CD4-positive, alpha-beta memory T cell (primary cell): Measurements from ENCODE around the gene HEPHL1. TPM values are rescaled to one million over a fixed set of nuclear protein-coding genes. Genes with fewer than 3 reads are reported as not detected.
A peak's percentile ranks its signal among the peaks of the same experiment; 100 is the strongest.
"Not testable (repeated sequence)": the region's sequence is repeated elsewhere in the genome, so short reads cannot be mapped to it uniquely, and the experiment has no call there.

Experiments used
- CTCF ChIA-PET: fragments of 350-600 bp; sonication (Branson Sonifier 250); formaldehyde crosslinking; loops from one replicate; lab custom pipeline; 2021; ENCODE audit warnings: inconsistent platforms; ENCODE audit not compliant: partially characterized antibody; lab: Charles Lee
- POLR2A ChIA-PET: fragments of 350-600 bp; sonication (Branson Sonifier 250); formaldehyde crosslinking; loops from one replicate; lab custom pipeline; 2021; ENCODE audit not compliant: partially characterized antibody; lab: Charles Lee
- DNase-seq, 5 donors: peaks; one replicate each; pipeline versions ENCODE4 v3.0.0 to v3.0.0-alpha.2; 2020 to 2022; ENCODE audit warnings: mixed read lengths in 1 of 5
- H3K27ac ChIP-seq: one replicate; pipeline ENCODE4 v1.7.0; 2013; ENCODE audit warnings: low read depth, low read length
- H3K27me3 ChIP-seq: 2 replicates; pipeline ENCODE4 v1.7.0; 2013; ENCODE audit warnings: mild to moderate bottlenecking, low read length, moderate library complexity; ENCODE audit not compliant: insufficient read depth
- H3K36me3 ChIP-seq: 2 replicates; pipeline ENCODE4 v1.7.0; 2013; ENCODE audit warnings: mild to moderate bottlenecking, low read length, moderate library complexity; ENCODE audit not compliant: insufficient read depth
- H3K4me1 ChIP-seq: 2 replicates; pipeline ENCODE4 v1.7.0; 2013; ENCODE audit warnings: mild to moderate bottlenecking, low read length, moderate library complexity; ENCODE audit not compliant: insufficient read depth
- H3K4me3 ChIP-seq, 2 donors: one replicate each; pipeline ENCODE4 v1.7.0; 2013; ENCODE audit warnings: low read length in 2 of 2, mild to moderate bottlenecking in 1 of 2
- H3K9me3 ChIP-seq, 2 donors: one replicate each; pipeline ENCODE4 v1.7.0; 2013; ENCODE audit warnings: low read length in 2 of 2, control low read depth in 1 of 2; ENCODE audit not compliant: control insufficient read depth in 1 of 2
- H3K27ac Mint-ChIP-seq, 7 donors: one replicate each; pipeline ENCODE4 v1.8.0; 2020 to 2021; ENCODE audit warnings: mixed read lengths in 7 of 7, mild to moderate bottlenecking in 6 of 7, inconsistent platforms in 3 of 7, moderate library complexity in 3 of 7
- H3K27me3 Mint-ChIP-seq, 2 donors: one replicate each; pipeline ENCODE4 v1.8.0; 2020 to 2021; ENCODE audit warnings: mixed read lengths in 2 of 2
- H3K36me3 Mint-ChIP-seq, 2 donors: one replicate each; pipeline ENCODE4 v1.8.0; 2020 to 2021; ENCODE audit warnings: mixed read lengths in 2 of 2, inconsistent platforms in 1 of 2, mild to moderate bottlenecking in 1 of 2
- H3K4me1 Mint-ChIP-seq, 4 donors: one replicate each; pipeline ENCODE4 v1.8.0; 2020 to 2021; ENCODE audit warnings: mixed read lengths in 4 of 4, mild to moderate bottlenecking in 1 of 4
- H3K4me3 Mint-ChIP-seq, 8 donors: one replicate each; pipeline ENCODE4 v1.8.0; 2020 to 2021; ENCODE audit warnings: mixed read lengths in 8 of 8, mild to moderate bottlenecking in 7 of 8, moderate library complexity in 6 of 8, inconsistent platforms in 3 of 8
- H3K9me3 Mint-ChIP-seq, 8 donors: one replicate each; pipeline ENCODE4 v1.8.0; 2020 to 2021; ENCODE audit warnings: mixed read lengths in 8 of 8, mild to moderate bottlenecking in 5 of 8, inconsistent platforms in 3 of 8, moderate library complexity in 1 of 8
- intact Hi-C: fragments of 100-400 bp; cut with micrococcal nuclease; formaldehyde crosslinking; loops from one replicate; pipeline ENCODE4 v1.15.1; 2023
- polyA plus RNA-seq, 2 donors: library from polyadenylated mRNA; unstranded; fragments of 300-500 nt; fragmentation: Illumina TruSeq; gene quantifications; one replicate each; pipeline ENCODE4 v1.2.3, GENCODE V29; 2021
- total RNA-seq, 2 experiments: library from RNA; stranded (reverse); gene quantifications; one replicate each; pipeline ENCODE4 v1.2.3, GENCODE V29; 2021

HEPHL1 gene
- total and polyA plus RNA-seq, 4 experiments from 2014 or later, result not detected

- ChIA-PET POLR2A (no interaction called here), CTCF (no interaction called here)
- H3K4me1 Mint-ChIP-seq, result peaks cover 31 to 48% (median 42%) of the 10 kb centered on the region in 4 donors
- no peak for DNase-seq
- no peaks in the 10 kb centered on the region for H3K9me3 ChIP-seq
- intact Hi-C loops, result no loop called here
- peaks cover 0 to 5% (median 0%) of the 10 kb centered on the region in 8 donors for H3K9me3 Mint-ChIP-seq
- no peak overlapping the region for H3K27ac ChIP-seq
- H3K36me3 ChIP-seq, result peaks cover 7% of the 10 kb centered on the region
- no peaks in the 10 kb centered on the region for H3K27me3 Mint-ChIP-seq
- peaks cover 24 to 32% of the 10 kb centered on the region in 2 donors for H3K36me3 Mint-ChIP-seq
- H3K4me1 ChIP-seq, result peaks cover 17% of the 10 kb centered on the region
- H3K4me3 ChIP-seq, result no peak overlapping the region
- H3K27ac Mint-ChIP-seq, result peak overlapping the region in 2 of 7 donors; percentile 15 to 35
- H3K4me3 Mint-ChIP-seq, result no peak overlapping the region
- no peaks in the 10 kb centered on the region for H3K27me3 ChIP-seq
Measured at GRCh38 chr11:94152678-94153065, 131.5 kb downstream of the HEPHL1 start.

GRCh38 chr11:94153320-94153719 is 132.2 kb downstream of the HEPHL1 start:
- Mint-ChIP-seq H3K4me3 (no peak overlapping the region), H3K9me3 (peaks cover 0 to 5% (median 0%) of the 10 kb centered on the region in 8 donors), H3K27ac (peak overlapping the region in 3 of 7 donors; percentile 53 to 71 (median 57)), H3K4me1 (peaks cover 28 to 41% (median 37%) of the 10 kb centered on the region in 4 donors), H3K27me3 (no peaks in the 10 kb centered on the region), H3K36me3 (peaks cover 24 to 35% of the 10 kb centered on the region in 2 donors)
- ChIA-PET CTCF (no interaction called here), POLR2A (no interaction called here)
- no peak for DNase-seq
- no peak overlapping the region for H3K4me3 ChIP-seq
- H3K9me3 ChIP-seq, result no peaks in the 10 kb centered on the region
- no peaks in the 10 kb centered on the region for H3K27me3 ChIP-seq
- intact Hi-C loops, result no loop called here
- H3K36me3 ChIP-seq, result peaks cover 7% of the 10 kb centered on the region
- H3K27ac ChIP-seq, result no peak overlapping the region
- peaks cover 10% of the 10 kb centered on the region for H3K4me1 ChIP-seq

- H3K4me3 Mint-ChIP-seq, result no peak overlapping the region
- peaks cover 25 to 40% of the 10 kb centered on the region in 2 donors for H3K36me3 Mint-ChIP-seq
- Histone ChIP-seq H3K9me3 (no peaks in the 10 kb centered on the region), H3K27me3 (no peaks in the 10 kb centered on the region), H3K36me3 (peaks cover 7% of the 10 kb centered on the region), H3K4me1 (peaks cover 8% of the 10 kb centered on the region), H3K4me3 (no peak overlapping the region), H3K27ac (no peak overlapping the region)
- ChIA-PET CTCF (no interaction called here), POLR2A (interaction anchor here (0.7 kb wide), 1 partner anchor 8 kb away, joined by 3 read pairs; no protein-coding TSS in a partner anchor)
- peak overlapping the region in 1 of 7 donors; percentile 7 for H3K27ac Mint-ChIP-seq
- no peak for DNase-seq
- H3K27me3 Mint-ChIP-seq, result no peaks in the 10 kb centered on the region
- intact Hi-C loops, result no loop called here
- H3K4me1 Mint-ChIP-seq, result peaks cover 23 to 32% (median 30%) of the 10 kb centered on the region in 4 donors
- H3K9me3 Mint-ChIP-seq, result peaks cover 0 to 5% (median 0%) of the 10 kb centered on the region in 8 donors
Measured at GRCh38 chr11:94154095-94154856, 133.1 kb downstream of the HEPHL1 start.

- POLR2A ChIA-PET, H3K36me3 ChIP-seq, CTCF ChIA-PET, H3K27me3 ChIP-seq, H3K27me3 Mint-ChIP-seq, H3K4me3 ChIP-seq, H3K9me3 Mint-ChIP-seq, H3K4me1 ChIP-seq, H3K9me3 ChIP-seq, H3K4me3 Mint-ChIP-seq, H3K27ac Mint-ChIP-seq, intact Hi-C loops, H3K27ac ChIP-seq, DNase-seq: not testable (repeated sequence)
- Mint-ChIP-seq H3K36me3 (peaks cover 50 to 56% of the 10 kb centered on the region in 2 donors), H3K4me1 (peaks cover 23 to 39% (median 29%) of the 10 kb centered on the region in 4 donors)
Measured at GRCh38 chr11:94157339-94157738, 136.2 kb downstream of the HEPHL1 start.

Other genes starting within 250 kb of the HEPHL1 start
- gene MED17, start 237.1 kb upstream of the HEPHL1 start, total RNA-seq, result 10 to 100 TPM; 73.2 to 78.5 TPM
- 10 to 100 TPM; 11.3 to 30.8 TPM for gene MED17, start 237.1 kb upstream of the HEPHL1 start, polyA plus RNA-seq
- gene VSTM5, start 170.7 kb upstream of the HEPHL1 start, total RNA-seq, result not detected
- gene VSTM5, start 170.7 kb upstream of the HEPHL1 start, polyA plus RNA-seq, result not detected
- 1 to 10 TPM; 7.6 to 8.3 TPM for gene PANX1, start 107.5 kb downstream of the HEPHL1 start, total RNA-seq
- 1 to 10 TPM; 9.1 to 9.5 TPM for gene PANX1, start 107.5 kb downstream of the HEPHL1 start, polyA plus RNA-seq